Activated CD8-positive, alpha-beta T cell treated with anti-CD3 and anti-CD28 coated beads for 36 hours (primary cell): ENCODE data around the gene SLC66A3. TPM values are rescaled to one million over a fixed set of nuclear protein-coding genes. Genes with fewer than 3 reads are reported as not detected.
A peak's percentile ranks its signal among the peaks of the same experiment; 100 is the strongest.

Experiments used
- ATAC-seq: fragments of 200-7000 bp; cut with Tn5 transposase; one replicate; pipeline ENCODE4 v1.10.0; 2021; ENCODE audit warnings: mild to moderate bottlenecking, moderate library complexity
- CTCF ChIA-PET: fragments of 350-600 bp; sonication (Branson Sonifier 250); formaldehyde crosslinking; loops from one replicate; lab custom pipeline; 2021; ENCODE audit warnings: antibody characterized with exemption; lab: Charles Lee
- POLR2A ChIA-PET: fragments of 350-600 bp; sonication (Branson Sonifier 250); formaldehyde crosslinking; loops from one replicate; lab custom pipeline; 2021; ENCODE audit warnings: antibody characterized with exemption; lab: Charles Lee
- DNase-seq: peaks from one replicate; pipeline ENCODE4 v3.0.0-alpha.2; 2020
- H3K27ac Mint-ChIP-seq: one replicate; pipeline ENCODE4 v1.8.0; 2021; ENCODE audit warnings: mild to moderate bottlenecking, mixed read lengths
- H3K27me3 Mint-ChIP-seq: one replicate; pipeline ENCODE4 v1.8.0; 2021; ENCODE audit warnings: mixed read lengths
- H3K36me3 Mint-ChIP-seq: one replicate; pipeline ENCODE4 v1.8.0; 2021; ENCODE audit warnings: low read depth, mixed read lengths
- H3K4me1 Mint-ChIP-seq: one replicate; pipeline ENCODE4 v1.8.0; 2021; ENCODE audit warnings: low read depth, mixed read lengths
- H3K4me3 Mint-ChIP-seq: one replicate; pipeline ENCODE4 v1.8.0; 2021; ENCODE audit warnings: mild to moderate bottlenecking, moderate library complexity, mixed read lengths
- H3K9me3 Mint-ChIP-seq: one replicate; pipeline ENCODE4 v1.8.0; 2021; ENCODE audit warnings: mixed read lengths
- intact Hi-C: fragments of 100-400 bp; cut with micrococcal nuclease; formaldehyde crosslinking; loops from one replicate; pipeline ENCODE4 v1.10.0; 2022
- total RNA-seq, 2 experiments: library from RNA; stranded (reverse); gene quantifications; one replicate each; pipeline ENCODE4 v1.2.3, GENCODE V29; 2021
- TF ChIP-seq, protein P1 (sequence below): fragments of 200-600 bp; IDR thresholded peaks from one replicate; pipeline ENCODE4 v1.8.0; 2022; ENCODE audit warnings: antibody characterized with exemption, mild to moderate bottlenecking

The SLC66A3 gene
- total RNA-seq, 2 experiments from 2014 or later: 10.4 to 10.6 TPM

DNA sequence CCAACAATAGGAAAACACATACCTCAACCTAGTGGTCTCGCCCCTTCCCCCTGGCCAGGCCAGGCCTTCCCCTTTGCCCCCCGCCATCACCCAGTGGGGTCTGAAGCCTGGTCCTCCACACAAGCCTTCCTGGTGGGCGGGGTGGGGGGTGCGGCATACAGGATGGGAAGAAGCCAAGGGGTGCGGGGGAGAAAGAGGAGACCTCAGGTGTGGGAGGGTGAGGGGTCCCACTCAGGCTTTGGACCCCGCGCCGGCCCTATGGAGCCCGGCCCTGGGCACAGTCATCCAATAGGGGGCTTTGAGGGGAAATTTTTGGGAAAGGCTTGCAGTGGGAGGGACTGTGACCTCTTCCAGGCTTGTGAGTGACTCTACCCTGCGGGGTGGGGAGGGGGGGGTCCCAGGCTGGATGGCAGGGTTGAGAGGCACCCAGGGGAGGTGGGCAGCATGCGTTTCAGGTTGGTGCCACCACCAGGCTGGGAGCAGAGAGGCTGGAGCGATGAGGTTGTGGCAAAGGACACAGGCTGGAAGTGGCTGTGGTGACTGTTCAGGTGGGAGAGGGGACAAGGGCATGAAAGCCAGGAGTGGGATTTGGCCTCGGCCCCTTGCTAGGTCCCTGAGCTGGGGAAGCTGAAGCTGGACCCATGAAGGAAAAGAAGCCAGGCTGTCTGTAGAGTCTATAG is 1.3 kb downstream of the SLC66A3 start:
- Mint-ChIP-seq H3K27me3 (no peaks in the 10 kb centered on the region), H3K36me3 (no peaks in the 10 kb centered on the region), H3K4me3 (peak overlapping the region; percentile 75), H3K9me3 (no peaks in the 10 kb centered on the region), H3K27ac (no peak overlapping the region), H3K4me1 (peaks cover 25% of the 10 kb centered on the region)
- intact Hi-C loops: no loop called here
- TF ChIP-seq, protein P1, sequence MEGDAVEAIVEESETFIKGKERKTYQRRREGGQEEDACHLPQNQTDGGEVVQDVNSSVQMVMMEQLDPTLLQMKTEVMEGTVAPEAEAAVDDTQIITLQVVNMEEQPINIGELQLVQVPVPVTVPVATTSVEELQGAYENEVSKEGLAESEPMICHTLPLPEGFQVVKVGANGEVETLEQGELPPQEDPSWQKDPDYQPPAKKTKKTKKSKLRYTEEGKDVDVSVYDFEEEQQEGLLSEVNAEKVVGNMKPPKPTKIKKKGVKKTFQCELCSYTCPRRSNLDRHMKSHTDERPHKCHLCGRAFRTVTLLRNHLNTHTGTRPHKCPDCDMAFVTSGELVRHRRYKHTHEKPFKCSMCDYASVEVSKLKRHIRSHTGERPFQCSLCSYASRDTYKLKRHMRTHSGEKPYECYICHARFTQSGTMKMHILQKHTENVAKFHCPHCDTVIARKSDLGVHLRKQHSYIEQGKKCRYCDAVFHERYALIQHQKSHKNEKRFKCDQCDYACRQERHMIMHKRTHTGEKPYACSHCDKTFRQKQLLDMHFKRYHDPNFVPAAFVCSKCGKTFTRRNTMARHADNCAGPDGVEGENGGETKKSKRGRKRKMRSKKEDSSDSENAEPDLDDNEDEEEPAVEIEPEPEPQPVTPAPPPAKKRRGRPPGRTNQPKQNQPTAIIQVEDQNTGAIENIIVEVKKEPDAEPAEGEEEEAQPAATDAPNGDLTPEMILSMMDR: no peak
- DNase-seq (no peak), ATAC-seq (no peak)
- POLR2A ChIA-PET: no interaction called here
- CTCF ChIA-PET: no interaction called here

DNA sequence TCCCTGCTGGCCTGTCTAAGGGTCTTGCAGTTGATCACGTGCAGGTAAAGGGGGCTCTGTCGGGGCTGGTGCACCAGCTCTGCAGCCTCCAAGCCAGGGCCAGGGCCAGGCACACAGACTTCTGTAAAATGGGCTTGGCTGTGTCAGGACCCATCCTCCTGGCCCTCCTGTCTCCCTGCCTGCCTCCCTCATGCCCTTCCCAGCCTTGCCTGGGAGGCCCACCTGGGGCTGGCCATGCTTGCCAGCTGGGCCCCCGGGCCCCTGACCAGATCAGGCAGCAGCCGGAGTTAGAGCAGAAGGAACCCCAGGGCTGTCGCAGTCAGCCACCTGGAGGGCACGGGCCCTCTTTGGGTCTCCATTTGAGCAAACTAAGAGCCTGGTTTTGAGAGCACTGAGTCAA is 2.0 kb downstream of the SLC66A3 start:
- Mint-ChIP-seq H3K4me1 (peaks cover 25% of the 10 kb centered on the region), H3K9me3 (no peaks in the 10 kb centered on the region), H3K27me3 (no peaks in the 10 kb centered on the region), H3K27ac (no peak overlapping the region), H3K36me3 (no peaks in the 10 kb centered on the region), H3K4me3 (peak overlapping the region; percentile 35)
- no peak for DNase-seq
- ChIA-PET POLR2A (no interaction called here), CTCF (no interaction called here)
- intact Hi-C loops: no loop called here
- no peak for ATAC-seq
- TF ChIP-seq, protein P1: no peak

DNA sequence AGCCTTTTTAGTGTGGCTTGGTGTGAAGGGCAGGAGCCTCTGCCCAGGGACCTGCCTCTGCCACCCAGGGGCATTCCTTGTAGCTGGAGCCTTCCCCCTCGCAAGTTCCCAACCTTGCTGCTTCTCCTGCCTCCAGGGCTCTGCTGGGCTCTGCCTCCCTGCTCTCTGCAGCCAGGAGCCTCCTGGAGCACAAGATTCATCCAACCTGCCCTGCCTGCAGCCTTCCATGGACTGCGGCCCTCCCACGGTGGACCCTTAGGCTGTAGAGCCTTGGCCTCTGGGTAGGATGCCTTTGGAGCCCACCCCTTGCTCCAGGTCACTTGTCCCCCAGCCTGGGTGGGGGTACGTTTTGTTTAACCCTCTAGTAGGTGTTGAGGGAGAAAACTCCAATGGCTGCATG is 2.5 kb downstream of the SLC66A3 start:
- TF ChIP-seq, protein P1: no peak
- no peak for DNase-seq
- Mint-ChIP-seq H3K36me3 (no peaks in the 10 kb centered on the region), H3K4me3 (no peak overlapping the region), H3K9me3 (no peaks in the 10 kb centered on the region), H3K27ac (no peak overlapping the region), H3K27me3 (no peaks in the 10 kb centered on the region), H3K4me1 (peaks cover 25% of the 10 kb centered on the region)
- no peak for ATAC-seq
- ChIA-PET POLR2A (no interaction called here), CTCF (no interaction called here)
- intact Hi-C loops: no loop called here

DNA sequence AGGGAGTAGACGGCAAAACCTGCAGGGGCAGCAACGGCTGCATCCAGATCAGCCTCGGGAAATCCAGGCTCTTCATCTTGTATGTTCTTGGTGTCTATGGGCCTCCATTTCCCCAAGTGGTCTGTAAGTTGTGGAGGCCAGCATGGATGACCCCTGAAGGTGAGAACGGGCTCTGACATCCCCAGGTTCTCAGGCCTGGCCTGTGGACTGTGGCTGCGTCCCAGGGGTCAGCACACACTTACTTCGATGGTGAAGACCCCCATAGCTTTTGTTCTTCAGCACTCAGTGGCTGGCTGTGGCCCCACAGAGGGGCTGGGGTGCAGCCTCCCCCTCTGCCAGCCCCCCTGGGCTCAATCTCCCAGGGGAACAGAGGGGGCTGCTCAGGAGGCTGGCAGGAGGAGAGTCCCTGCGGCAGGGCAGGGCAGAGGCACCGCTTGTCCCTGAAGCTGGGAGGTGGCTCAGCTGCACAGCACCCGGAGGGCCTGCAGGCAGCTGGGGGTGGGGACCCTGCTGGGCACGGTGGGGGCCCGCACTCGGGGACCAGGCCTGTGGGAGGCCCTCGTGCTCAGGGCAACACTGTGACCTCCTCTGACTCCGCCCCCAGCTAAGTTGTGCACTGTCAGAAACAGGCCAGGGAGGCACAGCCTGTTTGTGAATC is 3.8 kb downstream of the SLC66A3 start:
- Mint-ChIP-seq H3K27me3 (no peaks in the 10 kb centered on the region), H3K9me3 (no peaks in the 10 kb centered on the region), H3K36me3 (no peaks in the 10 kb centered on the region), H3K27ac (no peak overlapping the region), H3K4me1 (peaks cover 25% of the 10 kb centered on the region), H3K4me3 (no peak overlapping the region)
- CTCF ChIA-PET: no interaction called here
- intact Hi-C loops: no loop called here
- ATAC-seq: no peak
- TF ChIP-seq, protein P1: no peak
- POLR2A ChIA-PET: no interaction called here
- no peak for DNase-seq

DNA sequence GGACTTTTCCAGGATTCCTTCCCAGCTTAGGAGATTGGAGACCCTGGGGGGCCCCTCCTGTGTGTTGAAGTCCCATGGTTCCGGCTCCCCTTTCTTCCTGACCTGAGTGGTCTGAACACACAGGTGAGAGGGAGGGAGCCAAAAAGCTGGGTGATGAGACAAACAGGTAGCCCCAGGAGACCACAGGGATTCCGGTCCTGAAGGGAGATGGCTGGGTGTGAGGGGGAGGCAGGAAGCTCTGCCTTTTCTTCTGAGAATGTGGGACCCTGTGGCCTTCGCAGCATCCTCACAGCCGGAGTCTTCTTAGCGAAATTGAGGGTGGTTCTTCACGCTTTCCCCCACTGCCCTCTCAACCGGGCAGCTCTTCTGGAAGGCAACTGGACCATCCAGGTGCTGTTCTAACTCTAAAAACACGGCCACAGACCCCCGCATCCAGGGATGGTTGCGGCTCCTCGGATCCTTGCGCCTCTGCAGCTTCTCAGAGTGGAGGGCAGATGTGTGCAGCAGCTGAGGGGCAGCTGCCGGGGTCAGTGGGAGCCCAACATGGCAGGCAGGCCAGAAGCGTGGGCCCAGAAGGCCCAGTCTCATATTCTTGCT is 4.4 kb downstream of the SLC66A3 start:
- TF ChIP-seq, protein P1: no peak
- ATAC-seq (no peak), DNase-seq (no peak)
- no peaks in the 10 kb centered on the region for H3K9me3 Mint-ChIP-seq
- intact Hi-C loops: no loop called here
- CTCF ChIA-PET: no interaction called here
- POLR2A ChIA-PET: no interaction called here
- H3K27ac Mint-ChIP-seq: no peak overlapping the region
- H3K4me1 Mint-ChIP-seq: peaks cover 22% of the 10 kb centered on the region
- H3K36me3 Mint-ChIP-seq: no peaks in the 10 kb centered on the region
- no peak overlapping the region for H3K4me3 Mint-ChIP-seq
- no peaks in the 10 kb centered on the region for H3K27me3 Mint-ChIP-seq
